IPS-15b (cell line): ENCODE data around the gene ONECUT2.
A peak's percentile ranks its signal among the peaks of the same experiment; 100 is the strongest.

Source experiments
- H3K27me3 ChIP-seq: one replicate; pipeline ENCODE4 v1.6.1; 2013; ENCODE audit warnings: low read length; ENCODE audit not compliant: control insufficient read depth, insufficient read depth
- H3K36me3 ChIP-seq: one replicate; pipeline ENCODE4 v1.6.1; 2013; ENCODE audit warnings: low read length; ENCODE audit not compliant: control insufficient read depth, insufficient read depth
- H3K4me1 ChIP-seq: one replicate; pipeline ENCODE4 v1.6.1; 2013; ENCODE audit warnings: mild to moderate bottlenecking, low read length; ENCODE audit not compliant: control insufficient read depth, insufficient read depth
- H3K4me3 ChIP-seq: one replicate; pipeline ENCODE4 v1.5.1; 2013; ENCODE audit warnings: low read depth, low read length
- H3K9ac ChIP-seq: one replicate; pipeline ENCODE4 v1.6.1; 2013; ENCODE audit warnings: low read depth, mild to moderate bottlenecking, low read length
- H3K9me3 ChIP-seq: one replicate; pipeline ENCODE4 v1.6.1; 2013; ENCODE audit warnings: mild to moderate bottlenecking, low read length; ENCODE audit not compliant: control insufficient read depth, insufficient read depth

The ONECUT2 gene

DNA sequence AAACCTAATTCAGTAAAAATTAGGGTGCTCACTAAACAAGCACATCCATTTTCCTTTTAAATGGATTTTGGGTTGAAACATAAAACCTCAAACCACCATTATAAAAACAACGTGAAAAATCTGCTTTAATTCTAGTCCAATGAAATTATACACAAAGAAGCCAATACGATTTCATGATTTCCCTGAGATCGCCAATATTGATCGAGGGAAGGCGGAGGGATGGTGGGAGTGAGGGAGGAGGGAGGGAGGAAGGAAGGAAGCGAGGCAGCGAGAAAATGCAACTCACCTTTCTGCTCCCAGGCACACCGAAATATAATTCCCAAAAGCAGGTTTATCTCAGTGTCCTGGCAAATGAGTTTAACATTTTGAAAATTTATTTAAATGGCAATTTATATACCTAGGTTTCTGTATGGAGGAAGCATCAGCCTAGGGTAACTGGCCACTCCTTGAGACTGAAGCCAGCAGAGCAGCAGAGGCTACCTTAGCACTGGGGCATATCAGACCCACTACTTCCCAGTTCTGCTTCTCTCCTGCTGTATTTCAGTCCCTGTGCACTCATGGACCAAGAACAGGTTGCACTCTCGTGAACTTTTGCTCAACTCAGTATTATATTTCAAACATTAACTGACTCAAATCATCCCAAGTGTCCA lies 2.3 kb upstream of the ONECUT2 start:
- H3K4me3 ChIP-seq = peak overlapping the region; percentile 67
- H3K27me3 ChIP-seq = peaks cover 88% of the 10 kb centered on the region
- H3K4me1 ChIP-seq = peaks cover 28% of the 10 kb centered on the region
- no peaks in the 10 kb centered on the region for H3K9me3 ChIP-seq
- no peaks in the 10 kb centered on the region for H3K36me3 ChIP-seq
- no peak overlapping the region for H3K9ac ChIP-seq

DNA sequence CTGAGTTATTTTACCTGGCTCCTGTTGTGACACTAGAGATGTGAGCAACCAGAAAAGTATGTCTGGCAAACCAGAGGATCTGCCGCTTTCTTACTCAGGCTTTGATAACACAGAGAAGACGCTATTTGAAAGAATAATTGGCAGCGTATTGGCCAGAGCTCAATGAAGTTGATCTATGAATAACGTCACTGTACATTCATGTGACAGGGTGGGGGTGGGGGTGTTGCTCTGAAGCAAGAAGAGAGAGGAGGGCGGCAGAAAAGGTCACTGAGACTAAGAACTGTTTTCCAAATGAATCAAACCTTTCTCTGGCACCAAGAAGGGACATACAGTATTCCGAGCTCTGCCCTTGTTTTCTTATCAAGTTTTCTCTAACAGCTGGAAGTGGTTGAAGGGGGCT lies 1.7 kb upstream of the ONECUT2 start:
- no peaks in the 10 kb centered on the region for H3K9me3 ChIP-seq
- peak overlapping the region; percentile 67 for H3K4me3 ChIP-seq
- peaks cover 88% of the 10 kb centered on the region for H3K27me3 ChIP-seq
- H3K9ac ChIP-seq = no peak overlapping the region
- H3K4me1 ChIP-seq = peaks cover 28% of the 10 kb centered on the region
- no peaks in the 10 kb centered on the region for H3K36me3 ChIP-seq

- Histone ChIP-seq H3K9me3 (no peaks in the 10 kb centered on the region), H3K4me1 (peaks cover 28% of the 10 kb centered on the region), H3K27me3 (peaks cover 88% of the 10 kb centered on the region), H3K9ac (no peak overlapping the region), H3K36me3 (no peaks in the 10 kb centered on the region), H3K4me3 (peak overlapping the region; percentile 67)
Observed at GRCh38 chr18:57433934-57434535, 1.1 kb upstream of the ONECUT2 start.

DNA sequence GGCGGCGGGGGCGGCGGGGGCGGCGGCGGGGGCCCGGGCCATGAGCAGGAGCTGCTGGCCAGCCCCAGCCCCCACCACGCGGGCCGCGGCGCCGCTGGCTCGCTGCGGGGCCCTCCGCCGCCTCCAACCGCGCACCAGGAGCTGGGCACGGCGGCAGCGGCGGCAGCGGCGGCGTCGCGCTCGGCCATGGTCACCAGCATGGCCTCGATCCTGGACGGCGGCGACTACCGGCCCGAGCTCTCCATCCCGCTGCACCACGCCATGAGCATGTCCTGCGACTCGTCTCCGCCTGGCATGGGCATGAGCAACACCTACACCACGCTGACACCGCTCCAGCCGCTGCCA lies 644 bp downstream of the ONECUT2 start:
- H3K4me3 ChIP-seq = peak overlapping the region; percentile 39
- no peak overlapping the region for H3K9ac ChIP-seq
- peaks cover 24% of the 10 kb centered on the region for H3K4me1 ChIP-seq
- H3K36me3 ChIP-seq = no peaks in the 10 kb centered on the region
- H3K9me3 ChIP-seq = no peaks in the 10 kb centered on the region
- peaks cover 88% of the 10 kb centered on the region for H3K27me3 ChIP-seq

DNA sequence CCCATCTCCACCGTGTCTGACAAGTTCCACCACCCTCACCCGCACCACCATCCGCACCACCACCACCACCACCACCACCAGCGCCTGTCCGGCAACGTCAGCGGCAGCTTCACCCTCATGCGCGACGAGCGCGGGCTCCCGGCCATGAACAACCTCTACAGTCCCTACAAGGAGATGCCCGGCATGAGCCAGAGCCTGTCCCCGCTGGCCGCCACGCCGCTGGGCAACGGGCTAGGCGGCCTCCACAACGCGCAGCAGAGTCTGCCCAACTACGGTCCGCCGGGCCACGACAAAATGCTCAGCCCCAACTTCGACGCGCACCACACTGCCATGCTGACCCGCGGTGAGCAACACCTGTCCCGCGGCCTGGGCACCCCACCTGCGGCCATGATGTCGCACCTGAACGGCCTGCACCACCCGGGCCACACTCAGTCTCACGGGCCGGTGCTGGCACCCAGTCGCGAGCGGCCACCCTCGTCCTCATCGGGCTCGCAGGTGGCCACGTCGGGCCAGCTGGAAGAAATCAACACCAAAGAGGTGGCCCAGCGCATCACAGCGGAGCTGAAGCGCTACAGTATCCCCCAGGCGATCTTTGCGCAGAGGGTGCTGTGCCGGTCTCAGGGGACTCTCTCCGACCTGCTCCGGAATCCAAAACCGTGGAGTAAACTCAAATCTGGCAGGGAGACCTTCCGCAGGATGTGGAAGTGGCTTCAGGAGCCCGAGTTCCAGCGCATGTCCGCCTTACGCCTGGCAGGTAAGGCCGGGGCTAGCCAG lies 1.2 kb downstream of the ONECUT2 start:
- Histone ChIP-seq H3K9ac (no peak overlapping the region), H3K36me3 (no peaks in the 10 kb centered on the region), H3K4me3 (peak overlapping the region; percentile 39), H3K27me3 (peaks cover 88% of the 10 kb centered on the region), H3K9me3 (no peaks in the 10 kb centered on the region), H3K4me1 (peaks cover 24% of the 10 kb centered on the region)

DNA sequence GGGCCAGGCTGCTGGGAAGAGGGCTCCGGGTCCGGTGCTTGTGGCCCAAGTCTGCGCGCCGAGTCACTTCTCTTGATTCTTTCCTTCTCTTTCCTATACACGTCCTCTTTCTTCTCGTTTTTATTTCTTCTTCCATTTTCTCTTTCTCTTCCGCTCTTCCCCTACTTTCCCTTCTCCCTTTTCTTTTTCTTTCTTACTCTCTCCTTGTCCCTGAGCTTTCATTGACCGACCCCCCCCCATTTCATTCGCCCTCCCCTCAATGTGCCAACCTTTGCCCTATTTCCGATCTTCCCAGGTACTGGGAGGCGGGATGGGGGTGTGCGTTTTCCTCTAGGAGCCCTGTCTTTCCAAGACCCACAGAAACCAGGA lies 1.8 kb downstream of the ONECUT2 start:
- Histone ChIP-seq H3K27me3 (peaks cover 88% of the 10 kb centered on the region), H3K4me3 (peak overlapping the region; percentile 69), H3K9ac (no peak overlapping the region), H3K4me1 (peaks cover 22% of the 10 kb centered on the region), H3K36me3 (no peaks in the 10 kb centered on the region), H3K9me3 (no peaks in the 10 kb centered on the region)

- H3K9me3 ChIP-seq = no peaks in the 10 kb centered on the region
- H3K27me3 ChIP-seq = peaks cover 88% of the 10 kb centered on the region
- H3K36me3 ChIP-seq = no peaks in the 10 kb centered on the region
- peaks cover 21% of the 10 kb centered on the region for H3K4me1 ChIP-seq
- H3K4me3 ChIP-seq = peak overlapping the region; percentile 69
- no peak overlapping the region for H3K9ac ChIP-seq
Observed at GRCh38 chr18:57437402-57437765, 2.2 kb downstream of the ONECUT2 start.

DNA sequence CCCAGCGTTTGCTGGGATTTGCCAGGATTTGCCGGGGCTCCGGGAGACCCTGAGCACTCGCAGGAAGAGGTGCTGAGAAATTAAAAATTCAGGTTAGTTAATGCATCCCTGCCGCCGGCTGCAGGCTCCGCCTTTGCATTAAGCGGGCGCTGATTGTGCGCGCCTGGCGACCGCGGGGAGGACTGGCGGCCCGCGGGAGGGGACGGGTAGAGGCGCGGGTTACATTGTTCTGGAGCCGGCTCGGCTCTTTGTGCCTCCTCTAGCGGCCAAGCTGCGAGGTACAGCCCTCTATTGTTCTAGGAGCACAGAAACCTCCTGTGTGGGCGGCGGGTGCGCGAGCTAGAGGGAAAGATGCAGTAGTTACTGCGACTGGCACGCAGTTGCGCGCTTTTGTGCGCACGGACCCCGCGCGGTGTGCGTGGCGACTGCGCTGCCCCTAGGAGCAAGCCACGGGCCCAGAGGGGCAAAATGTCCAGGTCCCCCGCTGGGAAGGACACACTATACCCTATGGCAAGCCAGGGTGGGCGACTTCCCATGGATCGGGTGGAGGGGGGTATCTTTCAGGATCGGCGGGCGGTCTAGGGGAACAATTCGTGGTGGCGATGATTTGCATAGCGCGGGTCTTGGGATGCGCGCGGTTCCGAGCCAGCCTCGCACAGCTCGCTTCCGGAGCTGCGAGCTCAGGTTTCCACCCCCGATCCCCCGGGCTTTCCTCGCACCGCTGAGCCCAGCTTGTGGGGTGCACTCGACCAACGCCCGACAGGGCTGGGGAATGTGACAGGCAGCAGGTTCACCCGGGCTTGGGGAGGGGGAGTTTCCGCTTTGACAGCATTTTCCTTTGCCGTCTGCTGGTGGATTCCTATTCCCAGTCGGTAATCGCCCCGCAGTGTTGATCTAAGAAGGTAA lies 2.8 kb downstream of the ONECUT2 start:
- H3K4me3 ChIP-seq = peak overlapping the region; percentile 69
- peaks cover 19% of the 10 kb centered on the region for H3K4me1 ChIP-seq
- H3K9ac ChIP-seq = no peak overlapping the region
- H3K36me3 ChIP-seq = no peaks in the 10 kb centered on the region
- H3K9me3 ChIP-seq = no peaks in the 10 kb centered on the region
- H3K27me3 ChIP-seq = peaks cover 88% of the 10 kb centered on the region

- H3K36me3 ChIP-seq = no peaks in the 10 kb centered on the region
- peak overlapping the region; percentile 69 for H3K4me3 ChIP-seq
- H3K9me3 ChIP-seq = no peaks in the 10 kb centered on the region
- H3K27me3 ChIP-seq = peaks cover 88% of the 10 kb centered on the region
- H3K9ac ChIP-seq = no peak overlapping the region
- H3K4me1 ChIP-seq = peaks cover 10% of the 10 kb centered on the region
Observed at GRCh38 chr18:57438743-57439608, 3.8 kb downstream of the ONECUT2 start.

DNA sequence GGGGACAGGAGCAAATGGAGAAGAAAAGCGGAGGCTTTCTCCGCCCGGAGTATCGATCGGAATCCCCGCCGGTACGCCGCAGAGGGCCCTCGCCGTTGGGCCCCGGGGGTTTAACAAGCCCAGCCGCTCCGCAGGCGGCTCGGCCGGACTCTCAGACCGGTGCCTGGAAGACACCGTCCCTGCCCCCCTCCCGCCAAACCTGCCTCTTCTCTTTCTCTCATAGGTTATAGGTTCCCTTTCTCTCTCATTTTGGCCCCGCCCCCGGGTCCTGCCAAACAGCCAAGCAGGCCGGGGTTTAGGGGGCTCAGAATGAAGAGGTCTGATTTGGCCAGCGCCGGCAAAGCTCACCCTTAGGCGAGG lies 4.4 kb downstream of the ONECUT2 start:
- Histone ChIP-seq H3K4me3 (peak overlapping the region; percentile 69), H3K9me3 (no peaks in the 10 kb centered on the region), H3K27me3 (peaks cover 88% of the 10 kb centered on the region), H3K9ac (no peak overlapping the region), H3K4me1 (peaks cover 9% of the 10 kb centered on the region), H3K36me3 (no peaks in the 10 kb centered on the region)

GRCh38 chr18:57439985-57440330 lies 4.8 kb downstream of the ONECUT2 start:
- Histone ChIP-seq H3K9ac (no peak overlapping the region), H3K4me1 (peaks cover 9% of the 10 kb centered on the region), H3K36me3 (no peaks in the 10 kb centered on the region), H3K9me3 (no peaks in the 10 kb centered on the region), H3K27me3 (peaks cover 90% of the 10 kb centered on the region), H3K4me3 (peak overlapping the region; percentile 69)
